Dermis microvascular lymphatic vessel endothelial cell (primary cell): ENCODE data around the gene CCDC38. TPM values are rescaled to one million over a fixed set of nuclear protein-coding genes. Genes with fewer than 3 reads are reported as not detected.
"Not testable (repeated sequence)": the region's sequence is repeated elsewhere in the genome, so short reads cannot be mapped to it uniquely, and the experiment has no call there.

Experiments used
- DNase-seq, 2 donors: peaks; one replicate each; pipeline versions ENCODE4 v3.0.0 to v3.0.0-alpha.2; 2010; ENCODE audit warnings: low read depth in 2 of 2
- total RNA-seq: library from RNA; depleted of rRNA; stranded (reverse); fragments of >200 nt; gene quantifications from 2 replicates; pipeline ENCODE4 v1.2.1, GENCODE V29; 2014

Gene CCDC38
- not detected in 2 replicates for total RNA-seq

DNA sequence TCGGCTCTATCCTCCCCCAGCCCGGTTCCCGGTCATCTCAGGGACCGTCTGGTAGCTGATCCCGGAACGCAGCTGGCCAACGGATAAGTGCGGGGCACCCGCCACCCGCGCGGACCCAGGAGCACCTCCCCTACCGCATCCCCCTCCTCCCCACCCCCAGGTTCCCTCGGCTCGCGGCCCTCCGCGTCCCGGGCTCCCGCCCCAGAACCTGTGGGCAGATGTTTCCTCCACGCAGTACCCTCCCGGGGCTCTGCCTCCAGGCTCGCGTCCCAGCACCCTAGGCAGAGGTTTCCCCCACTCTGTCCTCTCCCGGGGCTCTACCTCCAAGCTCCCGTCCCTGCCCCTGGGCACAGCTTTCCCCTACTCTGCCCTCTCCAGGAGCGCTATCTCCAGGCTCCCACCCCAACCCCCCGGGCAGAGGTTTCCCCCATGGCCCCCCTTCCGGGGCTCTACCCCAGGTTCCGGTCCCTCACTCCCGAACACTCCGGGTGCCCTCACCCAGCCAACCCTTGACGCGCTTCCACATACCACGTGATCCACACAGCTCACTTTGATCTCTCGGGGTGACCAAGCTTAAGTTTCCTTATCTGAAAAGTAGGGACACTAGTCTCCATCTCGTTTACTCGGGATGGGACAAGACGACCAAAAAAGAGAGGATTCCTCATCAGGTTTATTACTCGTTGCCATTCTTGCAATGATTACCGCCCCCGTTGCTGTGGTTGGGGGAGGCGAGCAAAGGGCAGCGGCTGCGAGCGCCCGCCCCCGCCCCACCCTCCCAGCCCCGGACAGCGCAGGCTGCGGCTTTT is at the start of gene CCDC38:
Gene CCDC38 (minus strand): TSS at position 91 of the 806 bp plus-strand sequence. CDS start 6,105 bp downstream, outside the sequence.
- peak in 1 of 2 donors; percentile 9 for DNase-seq

DNA sequence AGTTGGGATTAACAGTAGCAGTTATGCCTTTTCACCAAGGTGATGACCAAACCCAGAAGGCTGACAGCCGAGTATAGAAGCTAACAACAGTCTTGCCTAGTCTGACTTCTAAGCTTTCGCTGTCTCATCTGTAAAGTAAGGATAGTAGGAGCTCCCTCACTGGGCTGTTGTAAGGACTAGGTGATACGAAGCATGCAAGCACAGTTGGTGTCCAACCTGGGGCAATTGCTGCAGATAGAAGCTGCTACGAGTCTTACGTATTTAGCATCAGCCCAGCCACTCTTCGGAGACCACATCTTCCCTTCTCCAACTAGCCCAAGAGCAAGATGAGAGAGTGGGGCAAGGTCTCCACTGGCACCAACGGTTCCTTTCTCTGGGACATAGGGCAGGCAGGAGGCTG is 47.7 kb upstream of the CCDC38 start:
- no peak for DNase-seq

DNA sequence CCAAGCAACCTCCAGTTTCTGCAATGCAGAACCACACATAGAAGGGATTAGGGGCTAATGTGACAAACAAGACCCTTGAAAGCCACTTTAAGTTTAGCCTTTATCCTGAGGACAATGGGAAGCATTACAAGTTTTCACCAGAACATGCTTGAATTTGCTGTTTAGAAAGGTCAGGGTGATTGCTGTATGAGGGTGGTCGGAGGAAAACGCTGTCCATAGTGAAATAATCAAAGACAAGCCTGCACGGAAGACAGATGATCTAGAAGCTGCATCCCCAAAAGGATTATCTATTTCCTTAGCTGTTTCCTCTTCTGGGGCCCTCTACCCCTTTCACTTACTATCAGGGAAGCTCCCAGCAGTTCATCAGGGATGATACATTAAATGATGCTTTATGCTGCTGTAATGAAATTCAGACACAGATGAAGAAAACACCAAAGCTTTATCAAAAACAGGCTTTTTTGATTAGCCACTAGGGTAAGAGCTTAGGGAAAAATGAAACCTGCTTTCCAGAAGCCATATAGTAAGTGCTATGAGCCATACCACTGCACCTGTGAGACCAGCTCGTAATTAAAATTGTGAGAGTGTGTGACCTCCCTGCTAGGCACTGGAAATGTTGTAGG is 47.2 kb upstream of the CCDC38 start:
- no peak for DNase-seq

DNA sequence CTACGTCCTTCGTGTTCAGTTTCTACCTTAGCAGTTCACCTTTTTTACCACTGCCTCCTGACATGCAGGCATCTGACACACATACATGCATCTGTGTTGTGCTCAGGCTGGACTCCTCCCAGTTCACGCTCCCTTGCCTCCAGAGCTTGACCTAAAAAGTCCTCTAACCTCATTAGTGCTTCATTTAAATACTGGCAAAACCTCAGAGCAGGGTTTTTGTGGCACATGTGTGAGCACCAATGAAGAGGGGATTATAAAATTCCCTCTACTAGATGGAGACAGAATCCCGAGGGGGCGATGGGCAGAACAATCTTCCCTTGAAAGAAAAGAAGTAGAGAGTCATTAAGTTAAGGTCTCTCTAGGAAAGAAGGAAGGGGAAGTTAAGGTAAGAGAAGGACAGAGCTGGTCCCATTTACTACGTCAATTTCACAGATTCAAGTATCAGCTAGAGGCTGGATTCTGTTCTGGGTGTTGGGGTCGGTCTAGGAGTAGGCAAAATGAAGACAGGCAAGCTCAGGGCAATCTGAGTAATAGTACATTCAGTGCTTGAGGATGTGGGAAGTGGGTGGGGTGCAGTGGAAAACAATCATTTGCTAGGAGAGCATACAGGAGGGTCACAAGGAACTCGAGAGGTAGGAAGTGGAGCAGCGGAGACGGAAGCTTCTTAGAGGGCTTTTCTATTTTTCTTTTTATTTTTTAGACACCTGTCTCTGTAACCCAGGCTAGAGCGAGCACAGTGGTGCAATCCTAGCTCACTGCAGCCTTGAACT is 46.3 kb upstream of the CCDC38 start:
- DNase-seq, result no peak

DNA sequence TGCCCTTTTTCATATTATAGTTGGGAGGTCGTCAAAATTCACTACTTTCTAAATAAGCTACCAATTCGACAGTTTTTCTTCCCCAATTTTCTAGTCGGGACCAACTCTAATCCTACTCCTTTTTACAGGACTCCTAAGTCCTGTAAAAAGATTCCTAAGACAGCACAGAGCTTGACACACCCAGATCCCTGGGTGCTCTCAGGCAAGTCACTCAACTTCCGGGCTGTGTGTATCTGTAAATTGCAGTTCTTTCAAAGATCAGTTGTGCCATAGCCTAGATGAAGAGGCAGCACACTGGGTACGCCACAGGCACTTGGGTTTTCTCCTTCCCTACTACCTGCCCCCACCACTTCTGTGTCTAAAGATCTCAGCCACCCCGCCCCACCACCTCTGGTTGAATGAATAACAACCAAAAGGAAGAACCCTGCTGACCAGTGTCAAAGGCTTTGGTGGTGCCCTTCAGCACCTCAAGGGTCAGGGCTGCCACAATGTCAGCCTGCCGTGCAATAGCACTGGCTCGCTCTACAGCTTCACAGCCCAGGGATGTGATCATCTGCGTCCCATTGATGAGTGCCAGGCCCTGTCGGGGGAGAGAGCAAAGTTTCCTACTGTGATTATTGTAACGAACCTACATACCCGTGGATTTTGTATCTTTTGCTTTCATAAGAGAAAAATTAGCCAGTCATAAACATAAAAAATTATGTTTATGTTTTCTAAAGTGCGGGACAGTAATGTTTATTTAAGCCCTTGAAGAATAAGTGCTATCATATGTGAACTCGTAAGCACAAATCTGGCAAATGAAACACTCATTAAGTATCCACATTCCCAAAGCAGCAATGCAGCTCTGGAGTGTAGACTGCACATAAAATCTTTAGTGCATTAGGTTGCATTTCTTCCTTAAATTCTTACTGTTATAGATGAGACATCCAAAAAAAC is 44.5 kb upstream of the CCDC38 start:
- DNase-seq, result no peak

DNA sequence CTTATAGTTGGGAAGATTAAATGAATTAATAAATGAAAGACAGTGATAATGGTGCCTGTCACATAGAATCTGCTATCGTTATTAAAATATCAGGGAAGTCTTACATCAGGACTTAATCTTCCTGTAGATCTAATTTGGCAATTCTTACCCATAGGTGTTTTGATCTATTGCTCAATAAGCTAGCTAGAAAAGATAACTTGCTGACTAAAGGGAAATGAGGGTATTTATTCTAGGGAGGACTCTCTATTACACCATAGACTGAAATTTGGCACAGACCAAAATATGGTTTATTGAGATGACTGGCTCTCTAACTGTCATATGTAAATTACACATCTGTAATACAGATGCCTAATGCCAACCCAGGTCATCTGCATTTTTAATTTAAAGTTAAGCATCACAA is 42.3 kb upstream of the CCDC38 start:
- DNase-seq, result no peak

DNA sequence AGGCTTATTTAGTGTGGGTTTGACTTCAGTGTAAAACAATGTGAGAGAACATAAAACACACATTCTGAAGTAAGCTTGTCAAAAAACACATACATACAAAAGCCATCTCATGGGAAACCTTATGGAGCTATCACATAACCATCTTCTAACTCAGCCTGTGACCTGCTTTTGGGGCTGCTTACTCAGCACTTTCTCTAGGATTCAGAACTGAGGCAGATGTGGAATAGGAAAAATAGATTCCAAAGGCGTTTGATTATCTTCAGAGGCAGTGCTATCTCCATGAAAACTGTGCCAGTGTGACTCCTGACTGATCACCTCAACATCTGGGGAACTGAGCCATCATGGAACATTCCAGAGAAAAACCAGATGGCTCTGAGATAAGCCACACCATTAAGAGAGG is 40.2 kb upstream of the CCDC38 start:
- DNase-seq, result no peak

DNA sequence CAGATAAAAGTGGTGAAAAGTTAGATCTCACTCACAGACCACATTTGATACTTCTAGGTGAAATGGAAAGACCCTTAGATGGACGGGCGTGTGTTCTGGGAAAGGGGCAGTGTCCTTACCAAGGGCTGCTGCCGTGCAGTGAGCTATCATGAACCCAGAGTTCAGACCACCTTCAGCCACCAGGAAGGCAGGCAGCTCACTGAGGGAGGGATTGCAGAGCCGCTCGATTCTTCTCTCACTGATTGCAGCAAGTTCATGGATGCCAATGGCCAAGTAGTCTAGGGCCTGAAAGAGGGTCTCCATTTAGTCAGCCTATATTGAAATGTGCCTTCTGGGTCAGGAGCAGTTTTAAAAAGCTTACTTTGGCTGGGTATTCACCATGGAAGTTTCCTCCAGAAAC is 38.0 kb upstream of the CCDC38 start:
- no peak for DNase-seq

DNA sequence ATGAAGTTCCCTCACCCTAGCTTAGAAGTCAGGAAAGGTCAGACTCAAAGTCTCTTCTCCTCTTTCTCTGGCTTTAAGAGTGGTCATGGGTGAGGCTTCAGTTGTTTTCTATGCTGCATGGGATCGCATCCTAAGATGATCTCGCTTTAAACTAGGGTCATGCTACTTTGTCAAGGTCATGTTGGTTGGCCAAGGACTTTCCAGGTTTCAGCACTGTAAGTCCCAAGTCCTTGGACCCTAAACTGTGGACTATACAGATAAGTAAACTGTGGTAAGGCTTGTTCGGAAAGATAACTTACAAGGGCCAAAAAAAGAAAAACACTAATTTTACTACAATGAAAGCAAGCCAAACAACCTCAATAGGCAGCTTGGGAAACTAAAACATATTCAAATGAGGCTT is 36.4 kb upstream of the CCDC38 start:
- no peak for DNase-seq

DNA sequence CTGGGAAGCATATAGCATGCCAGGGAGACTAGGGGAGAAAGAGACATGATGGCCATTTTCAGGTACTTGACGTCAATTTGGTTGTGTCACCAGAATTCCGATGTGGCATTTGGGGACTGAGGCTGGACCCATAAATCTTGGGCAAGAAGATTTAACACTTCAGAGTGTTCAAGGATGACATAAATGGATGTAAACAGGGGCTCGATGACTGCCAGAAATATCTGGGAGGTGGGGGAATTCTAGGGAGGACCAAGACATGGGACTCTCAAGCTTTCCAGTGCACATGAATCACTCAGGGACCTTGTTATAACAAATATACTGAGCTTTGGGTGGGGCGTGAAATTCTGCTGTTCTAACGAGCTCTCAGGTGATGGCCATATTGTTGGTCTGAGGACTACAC is 35.9 kb upstream of the CCDC38 start:
- no peak for DNase-seq

DNA sequence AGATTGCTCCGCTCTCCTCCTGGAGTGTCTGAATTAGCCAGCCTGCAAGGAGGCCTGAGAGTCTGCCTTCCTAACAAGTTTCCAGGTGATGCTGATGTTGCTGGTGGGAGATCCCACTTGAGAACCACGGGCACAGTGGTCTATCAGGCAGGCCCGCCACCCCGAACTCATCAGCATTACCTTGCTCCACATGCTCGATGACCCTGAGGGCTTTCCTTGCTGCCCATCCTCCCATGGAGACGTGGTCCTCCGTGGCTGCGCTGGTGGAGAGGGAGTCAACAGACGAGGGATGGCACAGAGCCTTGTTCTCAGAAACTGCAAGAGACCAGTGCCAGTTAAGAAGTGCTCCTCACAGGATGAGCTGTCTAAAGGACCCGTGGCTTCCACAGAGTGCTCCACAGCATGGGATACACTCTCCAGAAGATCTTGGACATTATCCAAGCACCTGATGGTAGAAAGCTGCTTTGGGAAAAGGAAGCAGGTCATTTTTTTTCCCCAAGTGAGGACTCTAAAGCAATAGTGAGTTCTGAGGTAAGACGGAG is 35.4 kb upstream of the CCDC38 start:
- no peak for DNase-seq

DNA sequence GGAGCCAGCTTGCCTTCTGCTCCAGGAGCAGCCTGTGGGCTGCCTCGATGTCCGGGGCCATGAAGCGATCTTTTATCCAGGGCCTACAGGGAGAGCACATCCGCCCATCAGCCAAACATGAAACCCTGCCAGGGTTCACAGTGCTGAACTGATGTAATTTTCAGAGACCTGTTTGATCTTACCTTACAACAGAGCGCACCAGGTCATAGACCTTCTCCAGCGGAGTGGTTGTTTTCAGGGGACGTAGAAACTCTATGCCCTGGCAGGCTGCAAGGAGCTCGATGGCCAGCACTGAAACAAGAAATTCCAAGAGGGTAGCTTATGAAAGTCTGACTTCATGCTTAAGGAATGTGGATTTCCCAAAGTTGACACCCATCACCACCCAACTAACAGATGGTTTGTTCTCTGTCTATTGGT is 34.0 kb upstream of the CCDC38 start:
- DNase-seq, result no peak

DNA sequence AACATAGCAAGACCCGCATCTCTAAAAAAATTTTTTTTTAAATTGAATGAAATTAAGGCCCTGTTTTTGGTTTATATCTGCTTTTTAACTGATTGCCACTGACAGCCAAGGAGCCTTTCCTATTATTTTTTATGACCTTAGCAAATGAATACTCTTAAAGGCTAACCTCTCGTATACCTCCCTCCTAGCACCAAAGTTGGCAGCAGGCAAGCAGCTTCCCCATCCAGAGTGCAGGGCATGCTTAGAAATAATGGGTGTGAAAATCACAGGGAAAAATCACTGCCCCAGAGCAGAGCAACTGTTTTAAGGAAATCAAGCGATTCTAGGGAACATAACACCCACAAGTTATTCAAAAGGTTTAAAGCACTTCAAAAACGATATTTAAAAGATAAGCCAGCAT is 33.1 kb upstream of the CCDC38 start:
- no peak for DNase-seq

DNA sequence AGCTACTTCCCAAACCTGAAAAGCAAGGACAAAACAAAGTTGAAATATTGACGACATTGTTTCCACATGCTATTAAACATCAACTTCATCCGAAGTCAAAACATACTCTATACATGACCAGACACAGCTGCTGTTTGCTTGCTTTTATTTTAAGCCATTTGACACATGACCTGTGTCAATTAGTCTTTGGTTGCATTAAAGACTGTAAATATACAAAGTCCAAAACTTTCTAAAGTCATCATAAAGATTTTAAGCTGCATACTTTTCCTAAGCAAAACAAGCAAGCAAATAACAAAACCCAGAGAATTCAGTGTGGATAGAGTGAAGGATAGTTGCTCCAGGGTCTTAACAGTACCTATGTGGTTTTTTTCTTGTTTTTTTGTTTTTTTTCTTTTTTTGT is 31.9 kb upstream of the CCDC38 start:
- DNase-seq, result no peak

DNA sequence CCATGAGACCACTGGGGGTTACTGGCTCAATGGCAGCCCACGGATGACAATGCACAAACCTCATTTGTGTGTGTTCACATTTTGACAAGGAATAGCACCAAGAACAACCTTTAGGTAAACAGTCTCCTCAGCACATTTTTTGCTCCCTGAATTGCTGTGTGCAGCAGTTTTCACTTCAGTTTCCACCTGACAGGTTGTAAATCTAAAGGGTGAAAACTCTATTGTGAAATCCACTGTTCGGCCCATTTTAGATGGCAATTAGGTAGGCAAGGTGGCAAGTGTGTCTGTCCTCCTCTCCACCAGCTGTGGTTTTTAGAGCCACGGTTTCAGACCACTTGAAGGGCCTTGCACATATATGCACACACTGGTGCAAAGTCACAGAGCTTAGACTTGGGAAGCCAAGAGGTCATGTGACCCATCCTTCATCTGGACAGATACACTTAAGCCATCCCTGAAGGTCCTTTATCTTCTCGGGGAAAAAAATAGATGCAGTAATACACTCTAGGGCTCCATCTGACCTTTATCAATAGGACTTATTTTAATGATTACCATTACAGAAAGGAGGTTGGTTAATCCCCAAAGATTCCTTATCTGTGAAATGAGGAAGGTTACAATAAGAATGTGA is 30.5 kb upstream of the CCDC38 start:
- DNase-seq, result no peak

DNA sequence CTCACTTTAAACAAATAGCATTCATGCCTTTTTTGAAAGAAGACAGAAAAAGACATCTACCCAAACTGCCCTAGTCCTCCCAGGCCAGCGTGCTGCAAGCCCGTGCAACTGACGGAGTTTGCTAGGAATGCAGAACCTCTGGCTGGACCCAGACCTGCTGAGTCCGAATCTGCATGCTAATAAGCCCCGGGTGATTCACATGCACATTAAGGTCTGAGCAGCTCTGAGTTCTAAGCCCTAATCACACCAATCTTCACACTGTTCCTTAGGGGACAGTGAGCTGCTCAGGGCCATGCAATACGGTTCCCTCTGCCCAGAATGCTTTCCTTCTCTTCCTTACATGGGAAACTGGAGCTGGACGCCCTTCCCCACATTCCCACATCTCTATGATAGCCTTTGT is 28.5 kb upstream of the CCDC38 start:
- no peak for DNase-seq

DNA sequence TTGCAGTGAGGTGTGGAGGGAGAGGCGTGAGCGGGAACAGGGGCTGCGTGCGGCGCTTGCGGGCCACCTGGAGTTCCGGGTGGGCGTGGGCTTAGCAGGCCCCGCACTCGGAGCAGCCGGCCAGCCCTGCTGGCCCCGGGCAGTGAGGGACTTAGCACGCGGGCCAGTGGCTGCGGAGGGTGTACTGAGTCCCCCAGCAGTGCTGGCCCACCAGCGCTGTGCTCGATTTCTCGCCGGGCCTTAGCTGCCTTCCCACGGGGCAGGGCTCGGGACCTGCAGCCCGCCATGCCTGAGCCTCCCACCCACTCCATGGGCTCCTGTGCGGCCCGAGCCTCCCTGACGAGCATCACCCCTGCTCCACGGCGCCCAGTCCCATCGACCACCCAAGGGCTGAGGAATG is 26.7 kb upstream of the CCDC38 start:
- DNase-seq, result not testable (repeated sequence)

DNA sequence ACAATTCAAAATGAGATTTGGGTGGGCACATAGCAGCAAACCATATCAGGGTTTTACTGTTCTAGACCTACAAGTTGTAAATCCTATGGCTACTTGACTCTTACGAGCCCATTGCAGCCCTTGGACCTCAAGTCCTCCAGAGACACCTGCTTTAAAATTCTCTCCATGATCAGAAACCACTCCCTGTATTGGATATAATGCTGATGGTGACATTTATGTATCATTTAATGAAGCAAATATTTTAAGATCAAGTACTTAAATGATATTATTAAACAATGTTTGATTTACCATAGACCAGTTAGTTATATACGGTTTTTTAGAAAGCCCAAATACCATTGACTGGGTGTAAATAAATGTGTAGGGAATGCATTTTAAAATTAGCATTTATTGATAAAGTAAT is 24.9 kb upstream of the CCDC38 start:
- no peak for DNase-seq

DNA sequence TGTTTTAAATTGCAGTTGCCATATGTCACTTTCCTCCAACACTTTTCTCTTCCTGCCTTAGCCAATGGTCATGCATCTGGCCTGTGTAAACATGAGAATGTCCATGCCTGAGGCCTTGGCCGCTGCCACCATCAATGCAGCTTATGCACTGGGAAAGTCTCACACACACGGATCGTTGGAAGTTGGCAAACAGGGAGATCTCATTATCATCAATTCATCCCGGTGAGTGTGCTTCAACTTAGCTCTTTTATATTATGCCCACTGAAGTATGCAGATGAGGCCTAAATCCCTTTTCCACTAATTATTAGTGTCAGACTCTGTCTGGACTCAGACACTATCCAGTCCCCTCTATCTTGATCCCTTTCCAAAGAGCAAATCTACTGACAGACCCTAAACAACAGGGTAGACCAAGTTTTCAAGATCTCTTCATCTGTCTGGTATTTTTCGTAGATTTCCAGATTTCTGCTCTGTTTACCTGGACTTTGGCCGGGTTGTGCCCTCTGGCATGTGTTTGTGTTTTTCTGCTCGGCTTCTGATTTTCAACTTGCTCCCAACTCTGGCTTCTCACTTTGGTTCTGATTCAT is 24.0 kb upstream of the CCDC38 start:
- DNase-seq, result no peak

DNA sequence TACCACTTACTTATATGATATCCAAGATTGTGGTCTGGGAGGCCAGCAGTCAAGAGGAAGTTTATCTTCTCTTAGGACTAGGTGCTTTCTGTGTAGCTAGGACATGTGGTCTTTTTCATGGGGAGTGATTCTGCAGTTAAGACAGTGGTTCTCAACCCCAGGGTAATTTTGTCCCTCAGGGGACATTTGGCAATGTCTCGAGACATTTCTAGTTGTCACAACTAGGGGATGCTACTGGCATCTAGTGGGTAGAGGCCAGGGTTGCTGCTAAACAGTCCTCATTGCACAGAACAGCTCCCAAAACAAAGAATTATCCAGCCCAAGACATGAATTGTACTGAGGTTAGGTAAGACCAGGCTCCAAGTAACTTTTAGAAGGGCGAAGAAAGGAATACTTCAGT is 20.7 kb upstream of the CCDC38 start:
- DNase-seq, result peak in 1 of 2 donors; percentile 8
